Upper lobe of left lung (tissue), 6 donors: ENCODE data around the gene TMEM259. TPM values are rescaled to one million over a fixed set of nuclear protein-coding genes. Genes with fewer than 3 reads are reported as not detected.

Source experiments
- ATAC-seq, 2 donors: fragments of 200-7000 bp; cut with Tn5 transposase; one replicate each; pipeline ENCODE4 v1.9.1; 2022; ENCODE audit warnings: mild to moderate bottlenecking in 2 of 2, moderate library complexity in 2 of 2; ENCODE audit not compliant: low FRiP score in 2 of 2
- DNase-seq, 2 donors: peaks; one replicate each; pipeline ENCODE4 v3.0.0-alpha.2; 2019 to 2020
- H3K27ac ChIP-seq, 4 donors: fragments of 200-600 bp; sonication (generic); one replicate each; pipeline ENCODE4 v1.5.1; 2016 to 2019
- H3K27me3 ChIP-seq, 4 donors: fragments of 200-600 bp; sonication (generic); one replicate each; pipeline ENCODE4 v1.5.1; 2017 to 2019
- H3K36me3 ChIP-seq, 4 donors: fragments of 200-600 bp; sonication (generic); one replicate each; pipeline ENCODE4 v1.5.1; 2016 to 2019
- H3K4me1 ChIP-seq, 4 donors: fragments of 200-600 bp; sonication (generic); one replicate each; pipeline ENCODE4 v1.5.1; 2018 to 2019
- H3K4me3 ChIP-seq, 4 donors: fragments of 200-600 bp; sonication (generic); one replicate each; pipeline ENCODE4 v1.5.1; 2017 to 2019; ENCODE audit warnings: mild to moderate bottlenecking in 2 of 4, moderate library complexity in 1 of 4
- H3K9me3 ChIP-seq, 4 donors: fragments of 200-600 bp; sonication (generic); one replicate each; pipeline ENCODE4 v1.5.1; 2018 to 2019
- EP300 ChIP-seq, 4 donors: sonication (generic); formaldehyde crosslinking; IDR thresholded peaks; one replicate each; pipeline ENCODE4 v1.5.1; 2017; ENCODE audit warnings: antibody characterized with exemption in 4 of 4, control low read depth in 2 of 4
- POLR2A ChIP-seq, 4 donors: fragments of 450-650 bp; IDR thresholded peaks; one replicate each; pipeline ENCODE4 v1.5.1; 2016 to 2017; ENCODE audit warnings: antibody characterized with exemption in 4 of 4, mild to moderate bottlenecking in 2 of 4
- POLR2AphosphoS5 ChIP-seq, 2 donors: sonication (generic); formaldehyde crosslinking; IDR thresholded peaks; one replicate each; pipeline ENCODE4 v1.5.1; 2017; ENCODE audit warnings: antibody characterized with exemption in 2 of 2
- WGBS, 2 donors: methylation state at CpG; one replicate each; pipeline ENCODE4 v1.1.5; 2017 to 2018; 5-methylcytosine and 5-hydroxymethylcytosine counted together
- total RNA-seq, 6 donors: library from RNA; depleted of rRNA in 4 of 6; stranded (reverse); fragments of >200 nt in 4 of 6; gene quantifications; one replicate each; pipeline versions ENCODE4 v1.1.0 to v1.2.1, GENCODE V29; 2016 to 2021
- TF ChIP-seq, protein P1 (sequence below), 6 experiments: fragments of 450-650 bp in 4 of 6; fragments of 200-600 bp in 2 of 6; sonication (generic) in 2 of 6; IDR thresholded peaks; one replicate each; pipeline ENCODE4 v1.5.1; 2016 to 2019; ENCODE audit warnings: antibody characterized with exemption in 6 of 6
- donor health status: DM: no; HTN: no; CAD: no; lungs with moderate emphysema.
- donor health status: DM: no; HTN: yes; CAD: no; lungs with severe emphysema.

TMEM259 gene
- total RNA-seq, 6 donors from 2014 or later = 143 to 643 (median 208) TPM

GRCh38 chr19:1067341-1067957 lies 46.5 kb upstream of the TMEM259 start:
- peak in 1 of 2 donors; percentile 87 for DNase-seq
- H3K27me3 ChIP-seq = peaks cover 0 to 9% (median 0%) of the 10 kb centered on the region in 4 donors

DNA sequence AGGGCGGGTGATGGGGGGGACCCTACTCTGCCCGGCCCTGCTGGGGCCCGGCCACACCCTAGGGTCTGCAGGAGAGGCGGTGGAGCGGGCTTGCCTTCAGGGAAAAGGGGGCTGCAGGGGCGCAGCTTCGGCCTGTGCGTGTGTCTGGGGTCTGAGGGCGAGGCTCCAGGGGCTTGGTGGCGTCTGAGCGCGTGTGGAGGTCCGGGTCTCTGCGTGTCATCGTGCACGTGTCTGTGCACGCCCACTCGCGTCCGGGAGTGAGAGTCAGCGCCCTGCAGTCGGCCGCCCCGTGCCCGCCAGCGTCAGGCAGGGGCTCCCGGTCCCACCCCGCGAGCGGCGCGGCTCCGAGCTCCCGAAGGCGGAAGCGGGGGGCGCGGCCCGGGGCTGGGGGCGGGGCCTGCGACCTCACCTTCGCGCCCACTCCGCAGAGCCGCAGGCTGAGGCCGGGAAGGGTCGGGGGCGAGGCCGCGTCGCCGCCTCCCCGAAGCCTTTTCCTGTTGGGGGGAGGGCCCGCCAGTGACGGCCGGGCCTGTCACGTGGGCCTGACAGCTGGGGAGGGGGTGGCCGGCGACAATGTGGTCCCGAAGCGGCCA lies 45.9 kb upstream of the TMEM259 start, which contains the start of gene ARHGAP45:
TSS of gene ARHGAP45 (plus strand) at position 420 of the 593 bp plus-strand sequence. CDS start 239 bp downstream, outside the sequence.
- peak within 1 kb of the TSS; percentile 80 to 96 (median 90) for H3K27ac ChIP-seq
- TF ChIP-seq POLR2A (IDR thresholded peaks at IDR 0.05) = peak in 1 of 4 donors; percentile 60
- TF ChIP-seq POLR2AphosphoS5 (IDR thresholded peaks at IDR 0.05) = peak in 1 of 2 donors; percentile 39
- TF ChIP-seq EP300 (IDR thresholded peaks at IDR 0.05) = no peak
- TF ChIP-seq, protein P1, sequence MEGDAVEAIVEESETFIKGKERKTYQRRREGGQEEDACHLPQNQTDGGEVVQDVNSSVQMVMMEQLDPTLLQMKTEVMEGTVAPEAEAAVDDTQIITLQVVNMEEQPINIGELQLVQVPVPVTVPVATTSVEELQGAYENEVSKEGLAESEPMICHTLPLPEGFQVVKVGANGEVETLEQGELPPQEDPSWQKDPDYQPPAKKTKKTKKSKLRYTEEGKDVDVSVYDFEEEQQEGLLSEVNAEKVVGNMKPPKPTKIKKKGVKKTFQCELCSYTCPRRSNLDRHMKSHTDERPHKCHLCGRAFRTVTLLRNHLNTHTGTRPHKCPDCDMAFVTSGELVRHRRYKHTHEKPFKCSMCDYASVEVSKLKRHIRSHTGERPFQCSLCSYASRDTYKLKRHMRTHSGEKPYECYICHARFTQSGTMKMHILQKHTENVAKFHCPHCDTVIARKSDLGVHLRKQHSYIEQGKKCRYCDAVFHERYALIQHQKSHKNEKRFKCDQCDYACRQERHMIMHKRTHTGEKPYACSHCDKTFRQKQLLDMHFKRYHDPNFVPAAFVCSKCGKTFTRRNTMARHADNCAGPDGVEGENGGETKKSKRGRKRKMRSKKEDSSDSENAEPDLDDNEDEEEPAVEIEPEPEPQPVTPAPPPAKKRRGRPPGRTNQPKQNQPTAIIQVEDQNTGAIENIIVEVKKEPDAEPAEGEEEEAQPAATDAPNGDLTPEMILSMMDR (IDR thresholded peaks at IDR 0.05) = no peak
- peak; percentile 69 to 94 for DNase-seq
- H3K4me1 ChIP-seq = peaks cover 64 to 86% (median 72%) of the 10 kb centered on the region in 4 donors
- peaks cover 0 to 9% (median 0%) of the 10 kb centered on the region in 4 donors for H3K27me3 ChIP-seq
- peak within 1 kb of the TSS; percentile 48 to 75 (median 62) for H3K4me3 ChIP-seq
- WGBS, 2 donors = 19% methylated on average over 12 of the region's 61 CpGs; no CpG with 5 or more reads in 1 of the 2 donors
- no peaks in the 10 kb centered on the region for H3K9me3 ChIP-seq
- H3K36me3 ChIP-seq = peaks cover 0 to 7% (median 3%) of the 10 kb centered on the region in 4 donors
- ATAC-seq = peak in 1 of 2 donors; percentile 4

More at GRCh38 chr19:1067341-1067957, 46.5 kb upstream of the TMEM259 start:
- Histone ChIP-seq H3K36me3 (peaks cover 0 to 10% (median 3%) of the 10 kb centered on the region in 4 donors), H3K4me1 (peaks cover 64 to 93% (median 72%) of the 10 kb centered on the region in 4 donors), H3K9me3 (no peaks in the 10 kb centered on the region), H3K4me3 (peak overlapping the region; percentile 48 to 75 (median 62)), H3K27ac (peak overlapping the region; percentile 80 to 96 (median 90))
- no peak for ATAC-seq
- WGBS, 2 donors = 1 to 17% methylated on average over 2 to 31 of the region's 38 CpGs
- TF ChIP-seq EP300 (IDR thresholded peaks at IDR 0.05) (no peak), POLR2A (IDR thresholded peaks at IDR 0.05) (no peak), POLR2AphosphoS5 (IDR thresholded peaks at IDR 0.05) (no peak)

DNA sequence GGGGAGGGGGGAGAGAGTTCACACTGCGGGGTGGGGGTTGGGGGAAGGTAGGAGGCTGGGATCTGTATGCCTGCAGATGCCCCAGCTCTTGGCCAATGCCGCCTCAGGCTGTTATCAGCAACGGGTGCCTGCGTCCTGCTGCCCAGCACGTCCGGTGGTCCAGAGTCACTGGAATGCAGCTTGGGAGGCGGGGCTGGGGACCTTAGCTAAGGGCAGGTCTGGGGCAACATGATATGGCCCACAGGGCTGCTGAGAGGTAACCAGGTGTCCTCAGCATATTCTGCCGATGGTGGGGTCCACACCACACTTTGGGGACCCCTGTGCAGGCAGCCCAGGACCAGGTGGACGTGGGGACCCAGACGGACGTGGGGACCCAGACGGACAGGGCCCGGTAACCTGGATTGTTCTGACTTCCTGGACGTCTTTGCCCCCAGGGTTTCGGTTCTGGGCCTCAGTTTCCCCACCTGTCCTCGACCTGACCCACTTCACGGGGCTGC lies 45.4 kb upstream of the TMEM259 start:
- peaks cover 0 to 9% (median 0%) of the 10 kb centered on the region in 4 donors for H3K27me3 ChIP-seq
- no peak for ATAC-seq
- H3K27ac ChIP-seq = peak overlapping the region; percentile 80 to 96 (median 90)
- H3K36me3 ChIP-seq = peaks cover 0 to 7% (median 3%) of the 10 kb centered on the region in 4 donors
- WGBS, 2 donors = 31% methylated on average over 13 of the region's 17 CpGs; no CpG with 5 or more reads in 1 of the 2 donors
- peak in 1 of 2 donors; percentile 68 for DNase-seq
- TF ChIP-seq POLR2A (IDR thresholded peaks at IDR 0.05) (no peak), POLR2AphosphoS5 (IDR thresholded peaks at IDR 0.05) (no peak), EP300 (IDR thresholded peaks at IDR 0.05) (no peak)
- TF ChIP-seq, protein P1 (IDR thresholded peaks at IDR 0.05) = no peak
- H3K4me1 ChIP-seq = peaks cover 61 to 81% (median 72%) of the 10 kb centered on the region in 4 donors
- H3K9me3 ChIP-seq = no peaks in the 10 kb centered on the region
- H3K4me3 ChIP-seq = peak overlapping the region; percentile 31 to 75 (median 62)

- peaks cover 0 to 3% (median 1%) of the 10 kb centered on the region in 4 donors for H3K36me3 ChIP-seq
- H3K27me3 ChIP-seq = peaks cover 0 to 4% (median 0%) of the 10 kb centered on the region in 4 donors
- H3K27ac ChIP-seq = peak overlapping the region; percentile 80 to 96 (median 90)
- 46 to 60% methylated on average over 1 to 11 of the region's 17 CpGs for WGBS, 2 donors
- H3K4me1 ChIP-seq = peaks cover 56 to 75% (median 68%) of the 10 kb centered on the region in 4 donors
- no peak for TF ChIP-seq EP300 (IDR thresholded peaks at IDR 0.05)
- no peak for TF ChIP-seq POLR2A (IDR thresholded peaks at IDR 0.05)
- TF ChIP-seq POLR2AphosphoS5 (IDR thresholded peaks at IDR 0.05) = no peak
- TF ChIP-seq, protein P1 (IDR thresholded peaks at IDR 0.05) = no peak
- peak overlapping the region in 3 of 4 donors; percentile 57 to 75 (median 68) for H3K4me3 ChIP-seq
- no peaks in the 10 kb centered on the region for H3K9me3 ChIP-seq
- peak; percentile 79 to 83 for DNase-seq
- peak; percentile 1 to 82 for ATAC-seq
Observed at GRCh38 chr19:1065606-1066109, 44.7 kb upstream of the TMEM259 start.
